Fibroblast of villous mesenchyme (primary cell): ENCODE measurements around the gene FGD6. TPM values are rescaled to one million over a fixed set of nuclear protein-coding genes. Genes with fewer than 3 reads are reported as not detected.

Source experiments
- DNase-seq: peaks from one replicate; pipeline ENCODE4 v3.0.0-alpha.2; 2010; ENCODE audit warnings: low read depth
- H3K4me3 ChIP-seq: 2 replicates; pipeline ENCODE4 v1.5.1; 2011; ENCODE audit warnings: low read depth, mild to moderate bottlenecking, low read length
- CTCF ChIP-seq: IDR thresholded peaks from 2 replicates; pipeline ENCODE4 v1.5.1; 2012; ENCODE audit warnings: low read depth, mild to moderate bottlenecking, low read length; ENCODE audit not compliant: insufficient read depth
- total RNA-seq: library from RNA; depleted of rRNA; stranded (reverse); fragments of >200 nt; gene quantifications from 2 replicates; pipeline ENCODE4 v1.2.3, GENCODE V29; 2012

The FGD6 gene
- 11.9 and 18.1 TPM in 2 replicates for total RNA-seq

GRCh38 chr12:95217377-95218149 is at the start of gene FGD6, which contains the start of gene VEZT:
Gene FGD6, minus strand, starts transcription at chr12:95217467. Its CDS starts 227 bp downstream, at chr12:95217240.
Gene VEZT, plus strand, starts transcription at chr12:95217807. Its CDS starts 44 bp downstream, at chr12:95217851.
- TF ChIP-seq CTCF, result peak; percentile 51
- peak within 1 kb of the TSS; percentile 99 for H3K4me3 ChIP-seq
- DNase-seq, result peak; percentile 99

- no peak for TF ChIP-seq CTCF
- no peak overlapping the region for H3K4me3 ChIP-seq
- no peak for DNase-seq
Observed at GRCh38 chr12:95266254-95266653, 49.0 kb upstream of the FGD6 start.

- DNase-seq, result no peak
- H3K4me3 ChIP-seq, result no peak overlapping the region
- TF ChIP-seq CTCF, result no peak
Observed at GRCh38 chr12:95265765-95266164, 48.5 kb upstream of the FGD6 start.

GRCh38 chr12:95262808-95263207 is 45.5 kb upstream of the FGD6 start:
- H3K4me3 ChIP-seq, result no peak overlapping the region
- no peak for DNase-seq
- TF ChIP-seq CTCF, result no peak

- TF ChIP-seq CTCF, result no peak
- no peak for DNase-seq
- H3K4me3 ChIP-seq, result no peak overlapping the region
Observed at GRCh38 chr12:95261109-95261508, 43.8 kb upstream of the FGD6 start.

- no peak for DNase-seq
- TF ChIP-seq CTCF, result no peak
- no peak overlapping the region for H3K4me3 ChIP-seq
Observed at GRCh38 chr12:95259368-95259767, 42.1 kb upstream of the FGD6 start.
